Activated CD8-positive, alpha-beta T cell treated with anti-CD3 and anti-CD28 coated beads for 36 hours (primary cell): ENCODE results near the gene KCNMB1. TPM values are rescaled to one million over a fixed set of nuclear protein-coding genes. Genes with fewer than 3 reads are reported as not detected.

Experiments
- ATAC-seq: fragments of 200-7000 bp; cut with Tn5 transposase; one replicate; pipeline ENCODE4 v1.10.0; 2021; ENCODE audit warnings: mild to moderate bottlenecking, moderate library complexity
- CTCF ChIA-PET: fragments of 350-600 bp; sonication (Branson Sonifier 250); formaldehyde crosslinking; loops from one replicate; lab custom pipeline; 2021; ENCODE audit warnings: antibody characterized with exemption; lab: Charles Lee
- POLR2A ChIA-PET: fragments of 350-600 bp; sonication (Branson Sonifier 250); formaldehyde crosslinking; loops from one replicate; lab custom pipeline; 2021; ENCODE audit warnings: antibody characterized with exemption; lab: Charles Lee
- DNase-seq: peaks from one replicate; pipeline ENCODE4 v3.0.0-alpha.2; 2020
- H3K27ac Mint-ChIP-seq: one replicate; pipeline ENCODE4 v1.8.0; 2021; ENCODE audit warnings: mild to moderate bottlenecking, mixed read lengths
- H3K27me3 Mint-ChIP-seq: one replicate; pipeline ENCODE4 v1.8.0; 2021; ENCODE audit warnings: mixed read lengths
- H3K36me3 Mint-ChIP-seq: one replicate; pipeline ENCODE4 v1.8.0; 2021; ENCODE audit warnings: low read depth, mixed read lengths
- H3K4me1 Mint-ChIP-seq: one replicate; pipeline ENCODE4 v1.8.0; 2021; ENCODE audit warnings: low read depth, mixed read lengths
- H3K4me3 Mint-ChIP-seq: one replicate; pipeline ENCODE4 v1.8.0; 2021; ENCODE audit warnings: mild to moderate bottlenecking, moderate library complexity, mixed read lengths
- H3K9me3 Mint-ChIP-seq: one replicate; pipeline ENCODE4 v1.8.0; 2021; ENCODE audit warnings: mixed read lengths
- CTCF ChIP-seq: fragments of 200-600 bp; IDR thresholded peaks from one replicate; pipeline ENCODE4 v1.8.0; 2022; ENCODE audit warnings: antibody characterized with exemption, mild to moderate bottlenecking
- intact Hi-C: fragments of 100-400 bp; cut with micrococcal nuclease; formaldehyde crosslinking; loops from one replicate; pipeline ENCODE4 v1.10.0; 2022
- total RNA-seq, 2 experiments: library from RNA; stranded (reverse); gene quantifications; one replicate each; pipeline ENCODE4 v1.2.3, GENCODE V29; 2021

KCNMB1 gene
- total RNA-seq, 2 experiments from 2014 or later: not detected

GRCh38 chr5:170410401-170410800 lies 21.2 kb upstream of the KCNMB1 start:
- no peak overlapping the region for H3K27ac Mint-ChIP-seq
- H3K36me3 Mint-ChIP-seq: no peaks in the 10 kb centered on the region
- no peaks in the 10 kb centered on the region for H3K9me3 Mint-ChIP-seq
- H3K4me3 Mint-ChIP-seq: no peak overlapping the region
- POLR2A ChIA-PET: no interaction called here
- no peak for TF ChIP-seq CTCF
- no peaks in the 10 kb centered on the region for H3K4me1 Mint-ChIP-seq
- DNase-seq (no peak), ATAC-seq (no peak)
- CTCF ChIA-PET: interaction anchor here (1.0 to 2.5 kb wide), 8 partner anchors 9 to 226 kb away, joined by 4 to 11 read pairs (median 4); no protein-coding TSS in a partner anchor
- intact Hi-C loops: no loop called here
- H3K27me3 Mint-ChIP-seq: no peaks in the 10 kb centered on the region

- no peak for TF ChIP-seq CTCF
- Mint-ChIP-seq H3K36me3 (no peaks in the 10 kb centered on the region), H3K27me3 (no peaks in the 10 kb centered on the region), H3K4me3 (no peak overlapping the region), H3K4me1 (no peaks in the 10 kb centered on the region), H3K27ac (no peak overlapping the region), H3K9me3 (no peaks in the 10 kb centered on the region)
- ChIA-PET CTCF (interaction anchor here (1.2 to 2.5 kb wide), 3 partner anchors 10 to 183 kb away, joined by 4 to 11 read pairs (median 4); no protein-coding TSS in a partner anchor), POLR2A (no interaction called here)
- ATAC-seq (no peak), DNase-seq (no peak)
- intact Hi-C loops: no loop called here
These were observed 19.9 kb upstream of the KCNMB1 start for GRCh38 chr5:170408877-170409660.

- DNase-seq: no peak
- Mint-ChIP-seq H3K9me3 (no peaks in the 10 kb centered on the region), H3K4me3 (no peak overlapping the region), H3K27me3 (no peaks in the 10 kb centered on the region), H3K4me1 (no peaks in the 10 kb centered on the region), H3K27ac (no peak overlapping the region), H3K36me3 (no peaks in the 10 kb centered on the region)
- no peak for ATAC-seq
- intact Hi-C loops: no loop called here
- ChIA-PET CTCF (interaction anchor here (0.9 to 1.5 kb wide), 5 partner anchors 11 to 182 kb away, joined by 3 to 6 read pairs (median 4); no protein-coding TSS in a partner anchor), POLR2A (no interaction called here)
- TF ChIP-seq CTCF: no peak
These were observed 19.1 kb upstream of the KCNMB1 start for GRCh38 chr5:170408226-170408625.

GRCh38 chr5:170407062-170407461 lies 17.9 kb upstream of the KCNMB1 start:
- no peaks in the 10 kb centered on the region for H3K27me3 Mint-ChIP-seq
- DNase-seq: no peak
- H3K36me3 Mint-ChIP-seq: no peaks in the 10 kb centered on the region
- ChIA-PET POLR2A (no interaction called here), CTCF (interaction anchor here (1.1 to 3.4 kb wide), 4 partner anchors 9 to 217 kb away, joined by 3 to 17 read pairs (median 4); no protein-coding TSS in a partner anchor)
- H3K9me3 Mint-ChIP-seq: no peaks in the 10 kb centered on the region
- TF ChIP-seq CTCF: no peak
- no peaks in the 10 kb centered on the region for H3K4me1 Mint-ChIP-seq
- intact Hi-C loops: no loop called here
- ATAC-seq: no peak
- H3K4me3 Mint-ChIP-seq: no peak overlapping the region
- H3K27ac Mint-ChIP-seq: no peak overlapping the region

- intact Hi-C loops: no loop called here
- DNase-seq: no peak
- ATAC-seq: no peak
- Mint-ChIP-seq H3K36me3 (no peaks in the 10 kb centered on the region), H3K27ac (no peak overlapping the region), H3K4me1 (no peaks in the 10 kb centered on the region), H3K27me3 (no peaks in the 10 kb centered on the region), H3K4me3 (no peak overlapping the region), H3K9me3 (no peaks in the 10 kb centered on the region)
- no peak for TF ChIP-seq CTCF
- ChIA-PET POLR2A (interaction anchor here (0.7 kb wide), 1 partner anchor 151 kb away, joined by 3 read pairs; no protein-coding TSS in a partner anchor), CTCF (interaction anchor here (1.0 to 3.4 kb wide), 4 partner anchors 11 to 180 kb away, joined by 3 to 17 read pairs (median 5); no protein-coding TSS in a partner anchor)
These were observed 16.6 kb upstream of the KCNMB1 start for GRCh38 chr5:170405817-170406216.
